ENCODE results near the gene LRRC30. TPM values are rescaled to one million over a fixed set of nuclear protein-coding genes. Genes with fewer than 3 reads are reported as not detected.

LRRC30 gene
- total RNA-seq, 2 donors from 2014 or later: not detected

DNA sequence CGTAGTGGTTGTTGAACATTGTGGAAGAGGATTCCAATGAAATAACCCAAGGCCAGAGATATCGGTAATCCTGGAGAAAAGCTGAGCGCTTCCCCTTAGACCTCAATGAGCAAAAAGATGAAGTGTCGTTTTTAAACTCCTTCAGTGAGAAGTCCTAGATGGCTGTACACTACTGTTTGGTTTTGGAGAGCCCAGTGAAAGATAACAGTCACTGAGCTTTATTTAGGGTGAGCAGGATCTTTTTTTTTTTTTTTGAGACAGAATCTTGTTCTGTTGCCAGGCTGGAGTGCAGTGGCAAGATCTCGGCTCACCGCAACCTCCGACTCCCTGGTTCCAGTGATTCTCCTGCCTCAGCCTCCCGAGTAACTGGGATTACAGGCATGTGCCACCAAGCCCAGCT is 24.2 kb downstream of the LRRC30 start:
- no peak overlapping the region for H3K4me3 ChIP-seq
- H3K27ac ChIP-seq: no peak overlapping the region
- no peaks in the 10 kb centered on the region for H3K9me3 ChIP-seq
- no peaks in the 10 kb centered on the region for H3K27me3 ChIP-seq
- no peaks in the 10 kb centered on the region for H3K36me3 ChIP-seq
- intact Hi-C loops (cut with DNase I): no loop called here
- TF ChIP-seq, protein P1, sequence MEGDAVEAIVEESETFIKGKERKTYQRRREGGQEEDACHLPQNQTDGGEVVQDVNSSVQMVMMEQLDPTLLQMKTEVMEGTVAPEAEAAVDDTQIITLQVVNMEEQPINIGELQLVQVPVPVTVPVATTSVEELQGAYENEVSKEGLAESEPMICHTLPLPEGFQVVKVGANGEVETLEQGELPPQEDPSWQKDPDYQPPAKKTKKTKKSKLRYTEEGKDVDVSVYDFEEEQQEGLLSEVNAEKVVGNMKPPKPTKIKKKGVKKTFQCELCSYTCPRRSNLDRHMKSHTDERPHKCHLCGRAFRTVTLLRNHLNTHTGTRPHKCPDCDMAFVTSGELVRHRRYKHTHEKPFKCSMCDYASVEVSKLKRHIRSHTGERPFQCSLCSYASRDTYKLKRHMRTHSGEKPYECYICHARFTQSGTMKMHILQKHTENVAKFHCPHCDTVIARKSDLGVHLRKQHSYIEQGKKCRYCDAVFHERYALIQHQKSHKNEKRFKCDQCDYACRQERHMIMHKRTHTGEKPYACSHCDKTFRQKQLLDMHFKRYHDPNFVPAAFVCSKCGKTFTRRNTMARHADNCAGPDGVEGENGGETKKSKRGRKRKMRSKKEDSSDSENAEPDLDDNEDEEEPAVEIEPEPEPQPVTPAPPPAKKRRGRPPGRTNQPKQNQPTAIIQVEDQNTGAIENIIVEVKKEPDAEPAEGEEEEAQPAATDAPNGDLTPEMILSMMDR (IDR thresholded peaks at IDR 0.05): no peak
- DNase-seq: no peak
- no peaks in the 10 kb centered on the region for H3K4me1 ChIP-seq
- H3K9ac ChIP-seq (ENCODE audit: low read depth in 2 of 2, low read length in 2 of 2): no peak overlapping the region

DNA sequence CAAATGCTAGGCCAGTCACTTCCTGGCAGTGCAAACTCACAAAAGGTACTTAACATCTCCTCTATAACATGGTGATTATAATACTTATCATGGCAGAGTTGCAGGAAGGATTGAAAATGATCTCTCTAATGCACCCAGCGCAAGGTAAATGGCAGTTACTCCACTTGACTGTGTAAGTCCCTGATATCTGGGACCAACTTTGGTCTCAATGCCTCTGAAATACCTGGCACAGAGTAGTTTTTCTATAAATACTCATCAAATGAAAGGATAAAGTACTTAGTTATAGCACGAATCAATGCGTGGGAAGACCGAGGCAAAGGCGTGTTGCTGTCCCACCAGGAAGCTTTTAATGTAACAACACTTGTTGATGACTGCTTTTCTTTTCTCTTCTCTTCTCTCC is 24.8 kb downstream of the LRRC30 start:
- no peak overlapping the region for H3K9ac ChIP-seq (ENCODE audit: low read depth in 2 of 2, low read length in 2 of 2)
- intact Hi-C loops (cut with DNase I): no loop called here
- no peak overlapping the region for H3K27ac ChIP-seq
- H3K4me1 ChIP-seq: no peaks in the 10 kb centered on the region
- TF ChIP-seq, protein P1 (IDR thresholded peaks at IDR 0.05): no peak
- no peak overlapping the region for H3K4me3 ChIP-seq
- no peaks in the 10 kb centered on the region for H3K9me3 ChIP-seq
- no peaks in the 10 kb centered on the region for H3K27me3 ChIP-seq
- no peak for DNase-seq
- no peaks in the 10 kb centered on the region for H3K36me3 ChIP-seq

DNA sequence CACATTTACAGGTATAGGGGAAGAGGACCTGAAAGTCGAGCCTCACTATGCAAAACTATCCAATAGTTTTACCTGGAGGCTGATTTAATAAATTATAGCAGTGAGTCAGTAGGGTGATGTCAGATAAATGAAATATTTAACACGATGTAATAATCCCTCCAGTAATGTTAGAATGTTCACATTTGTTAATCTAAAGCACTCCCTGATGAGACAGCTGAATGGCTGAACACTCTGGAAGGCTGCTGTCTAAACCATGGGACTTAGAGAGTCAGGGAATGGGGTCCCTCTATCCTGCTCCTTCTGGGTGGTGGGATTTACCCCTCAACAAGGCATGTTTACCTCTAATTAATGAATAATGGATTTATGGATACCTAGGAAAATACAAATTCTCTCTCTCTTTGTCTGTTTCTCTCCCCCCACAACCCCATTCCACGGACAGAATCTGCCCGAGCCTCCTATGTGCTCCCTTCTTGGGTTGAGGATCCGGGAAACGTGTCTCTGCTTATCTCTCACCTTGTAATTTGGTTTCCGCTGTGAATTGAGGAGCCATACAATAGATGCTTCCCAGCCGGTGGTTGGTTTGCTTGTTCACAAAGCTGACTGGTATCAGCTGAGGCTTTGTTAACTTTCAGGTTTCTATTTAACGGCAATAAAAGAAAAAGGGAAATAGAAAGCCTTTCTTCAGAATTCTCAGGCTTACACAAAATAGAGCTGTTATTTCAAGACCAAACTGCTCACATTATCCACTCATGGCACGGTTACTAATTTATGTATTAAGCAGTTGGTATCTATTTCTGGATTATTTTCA is 25.9 kb downstream of the LRRC30 start:
- Histone ChIP-seq H3K36me3 (no peaks in the 10 kb centered on the region), H3K9ac (ENCODE audit: low read depth in 2 of 2, low read length in 2 of 2) (no peak overlapping the region), H3K27me3 (no peaks in the 10 kb centered on the region), H3K9me3 (no peaks in the 10 kb centered on the region), H3K4me3 (no peak overlapping the region), H3K27ac (no peak overlapping the region), H3K4me1 (no peaks in the 10 kb centered on the region)
- TF ChIP-seq, protein P1 (IDR thresholded peaks at IDR 0.05): no peak
- DNase-seq: no peak
- intact Hi-C loops (cut with DNase I): no loop called here

DNA sequence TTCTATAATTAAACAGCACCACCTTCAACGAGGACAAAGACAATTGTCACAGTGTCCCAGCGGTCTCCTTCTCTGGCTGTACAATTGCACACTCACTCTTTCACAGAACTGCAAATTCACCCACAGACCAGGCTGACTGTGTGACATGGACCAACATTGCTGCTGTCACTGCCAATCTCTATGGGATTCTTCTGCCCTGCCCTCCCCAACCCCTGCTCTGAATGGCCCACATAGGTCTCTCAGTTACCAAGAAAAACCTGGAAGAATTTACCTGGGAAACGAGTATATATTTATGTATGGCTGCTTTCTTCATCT is 26.5 kb downstream of the LRRC30 start:
- H3K27ac ChIP-seq: no peak overlapping the region
- no peaks in the 10 kb centered on the region for H3K27me3 ChIP-seq
- intact Hi-C loops (cut with DNase I): no loop called here
- DNase-seq: no peak
- H3K36me3 ChIP-seq: no peaks in the 10 kb centered on the region
- H3K9me3 ChIP-seq: no peaks in the 10 kb centered on the region
- no peak overlapping the region for H3K4me3 ChIP-seq
- TF ChIP-seq, protein P1 (IDR thresholded peaks at IDR 0.05): no peak
- H3K9ac ChIP-seq (ENCODE audit: low read depth in 2 of 2, low read length in 2 of 2): no peak overlapping the region
- H3K4me1 ChIP-seq: no peaks in the 10 kb centered on the region

DNA sequence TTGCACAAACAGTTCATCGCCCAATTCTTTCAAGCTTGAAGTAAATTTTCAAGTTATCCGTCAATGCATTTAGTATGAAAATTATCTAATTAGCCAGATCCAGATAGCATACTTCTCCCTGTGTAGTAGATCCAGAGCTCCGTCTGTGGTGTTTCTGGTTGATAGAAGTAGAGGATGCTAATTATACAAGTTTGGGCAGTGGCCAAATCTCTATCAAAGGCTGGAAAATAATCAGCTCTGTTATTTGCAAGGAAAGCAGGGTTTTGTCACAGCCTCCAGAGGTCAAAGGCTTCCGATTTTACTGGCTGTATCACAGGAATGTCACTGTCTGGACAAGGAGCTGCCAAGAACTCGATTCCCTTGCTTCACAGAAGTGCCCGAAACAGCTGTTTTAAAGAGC is 28.6 kb downstream of the LRRC30 start:
- Histone ChIP-seq H3K27me3 (no peaks in the 10 kb centered on the region), H3K9me3 (no peaks in the 10 kb centered on the region), H3K4me1 (no peaks in the 10 kb centered on the region), H3K36me3 (no peaks in the 10 kb centered on the region), H3K4me3 (no peak overlapping the region), H3K9ac (ENCODE audit: low read depth in 2 of 2, low read length in 2 of 2) (no peak overlapping the region), H3K27ac (no peak overlapping the region)
- TF ChIP-seq, protein P1 (IDR thresholded peaks at IDR 0.05): no peak
- DNase-seq: no peak
- intact Hi-C loops (cut with DNase I): no loop called here
